ENCODE results near the gene POU6F2.

DNA sequence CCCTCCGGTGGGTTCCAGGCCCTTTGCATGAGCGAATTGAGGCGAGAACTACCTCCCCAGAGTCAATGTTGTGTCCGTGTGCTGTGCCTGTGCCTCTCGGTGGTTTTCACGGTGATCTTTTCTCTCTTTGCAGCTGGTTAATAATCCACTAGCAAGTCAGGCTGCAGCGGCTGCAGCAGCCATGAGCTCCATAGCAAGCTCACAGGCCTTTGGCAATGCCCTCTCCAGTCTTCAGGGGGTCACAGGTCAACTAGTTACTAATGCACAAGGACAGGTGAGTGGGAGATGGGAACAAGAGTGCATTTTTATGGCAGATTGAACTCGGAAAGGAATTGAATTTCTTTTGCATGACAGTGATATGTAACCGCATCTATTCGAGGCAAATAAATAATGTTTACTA lies 428.8 kb downstream of the POU6F2 start:
- TF ChIP-seq, protein P1, sequence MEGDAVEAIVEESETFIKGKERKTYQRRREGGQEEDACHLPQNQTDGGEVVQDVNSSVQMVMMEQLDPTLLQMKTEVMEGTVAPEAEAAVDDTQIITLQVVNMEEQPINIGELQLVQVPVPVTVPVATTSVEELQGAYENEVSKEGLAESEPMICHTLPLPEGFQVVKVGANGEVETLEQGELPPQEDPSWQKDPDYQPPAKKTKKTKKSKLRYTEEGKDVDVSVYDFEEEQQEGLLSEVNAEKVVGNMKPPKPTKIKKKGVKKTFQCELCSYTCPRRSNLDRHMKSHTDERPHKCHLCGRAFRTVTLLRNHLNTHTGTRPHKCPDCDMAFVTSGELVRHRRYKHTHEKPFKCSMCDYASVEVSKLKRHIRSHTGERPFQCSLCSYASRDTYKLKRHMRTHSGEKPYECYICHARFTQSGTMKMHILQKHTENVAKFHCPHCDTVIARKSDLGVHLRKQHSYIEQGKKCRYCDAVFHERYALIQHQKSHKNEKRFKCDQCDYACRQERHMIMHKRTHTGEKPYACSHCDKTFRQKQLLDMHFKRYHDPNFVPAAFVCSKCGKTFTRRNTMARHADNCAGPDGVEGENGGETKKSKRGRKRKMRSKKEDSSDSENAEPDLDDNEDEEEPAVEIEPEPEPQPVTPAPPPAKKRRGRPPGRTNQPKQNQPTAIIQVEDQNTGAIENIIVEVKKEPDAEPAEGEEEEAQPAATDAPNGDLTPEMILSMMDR (IDR thresholded peaks at IDR 0.05): no peak
- no peak for TF ChIP-seq ZFX (IDR thresholded peaks at IDR 0.05; ENCODE audit: borderline replicate concordance)

Data from 22Rv1 (cell line).